ENCODE results near the gene EP300.
"Not testable (repeated sequence)": the region's sequence is repeated elsewhere in the genome, so short reads cannot be mapped to it uniquely, and the experiment has no call there.

The EP300 gene

DNA sequence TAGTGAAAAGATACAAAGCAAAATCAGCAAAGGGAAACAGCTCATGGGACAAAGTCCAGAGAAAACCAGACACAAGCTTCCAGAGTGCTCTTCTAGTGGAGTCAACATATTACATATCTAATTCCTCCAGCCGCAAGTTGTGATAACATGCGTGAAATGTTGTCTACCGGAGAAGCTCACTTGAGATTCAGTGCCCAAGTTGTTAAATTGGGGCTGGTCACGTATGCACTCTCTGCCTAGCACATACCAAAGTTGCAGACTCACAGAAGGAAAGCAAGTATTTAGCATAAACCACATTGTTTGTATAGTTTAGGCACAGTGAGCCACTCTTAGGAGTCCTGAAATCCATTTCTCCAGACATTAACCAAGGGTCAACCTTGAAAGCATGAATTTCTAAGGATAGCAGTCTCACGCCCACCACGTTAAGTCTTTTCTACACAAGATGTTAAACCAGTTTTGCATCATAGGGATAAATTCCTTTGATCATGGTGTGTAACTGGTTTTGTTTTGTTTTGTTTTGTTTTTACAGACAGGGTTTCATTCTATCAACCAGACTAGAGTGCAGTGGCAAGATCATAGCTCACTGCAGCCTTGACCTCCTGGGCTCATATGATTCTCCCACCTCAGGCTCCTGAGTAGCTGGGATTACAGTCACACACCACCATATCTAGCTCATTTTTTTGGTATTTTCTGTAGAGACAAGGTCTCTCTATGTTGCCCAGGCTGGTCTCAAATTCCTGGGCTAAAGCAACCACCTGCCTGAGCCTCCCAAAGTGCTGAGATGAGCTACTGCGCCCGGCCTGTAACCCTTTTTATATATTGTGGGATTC lies 39.5 kb upstream of the EP300 start:
- TF ChIP-seq, protein P1, sequence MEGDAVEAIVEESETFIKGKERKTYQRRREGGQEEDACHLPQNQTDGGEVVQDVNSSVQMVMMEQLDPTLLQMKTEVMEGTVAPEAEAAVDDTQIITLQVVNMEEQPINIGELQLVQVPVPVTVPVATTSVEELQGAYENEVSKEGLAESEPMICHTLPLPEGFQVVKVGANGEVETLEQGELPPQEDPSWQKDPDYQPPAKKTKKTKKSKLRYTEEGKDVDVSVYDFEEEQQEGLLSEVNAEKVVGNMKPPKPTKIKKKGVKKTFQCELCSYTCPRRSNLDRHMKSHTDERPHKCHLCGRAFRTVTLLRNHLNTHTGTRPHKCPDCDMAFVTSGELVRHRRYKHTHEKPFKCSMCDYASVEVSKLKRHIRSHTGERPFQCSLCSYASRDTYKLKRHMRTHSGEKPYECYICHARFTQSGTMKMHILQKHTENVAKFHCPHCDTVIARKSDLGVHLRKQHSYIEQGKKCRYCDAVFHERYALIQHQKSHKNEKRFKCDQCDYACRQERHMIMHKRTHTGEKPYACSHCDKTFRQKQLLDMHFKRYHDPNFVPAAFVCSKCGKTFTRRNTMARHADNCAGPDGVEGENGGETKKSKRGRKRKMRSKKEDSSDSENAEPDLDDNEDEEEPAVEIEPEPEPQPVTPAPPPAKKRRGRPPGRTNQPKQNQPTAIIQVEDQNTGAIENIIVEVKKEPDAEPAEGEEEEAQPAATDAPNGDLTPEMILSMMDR (IDR thresholded peaks at IDR 0.05; ENCODE audit: low read depth, low read length): no peak
- H3K4me3 ChIP-seq (ENCODE audit: low read depth, low read length): peak overlapping the region; percentile 30

DNA sequence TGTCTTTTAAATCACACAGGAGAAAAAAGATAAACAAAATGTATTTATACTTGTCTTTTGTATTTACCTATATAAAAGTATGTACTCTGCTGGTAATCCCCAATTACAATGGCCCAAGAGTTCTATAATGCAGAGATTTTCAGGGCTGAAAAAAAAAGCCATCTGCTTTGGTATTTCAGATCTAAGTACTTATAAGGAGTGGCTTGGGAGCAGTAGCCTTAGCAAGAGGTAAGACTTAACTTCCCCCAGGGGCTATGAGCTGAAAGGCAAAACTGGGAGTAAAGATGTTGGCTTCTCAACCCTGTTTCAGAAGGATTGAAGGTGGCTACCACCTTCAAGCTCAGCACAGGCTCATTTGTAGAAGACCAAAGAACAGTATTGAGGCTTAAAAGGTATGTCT lies 35.3 kb upstream of the EP300 start:
- H3K4me3 ChIP-seq (ENCODE audit: low read depth, low read length): no peak overlapping the region
- TF ChIP-seq, protein P1 (IDR thresholded peaks at IDR 0.05; ENCODE audit: low read depth, low read length): no peak

DNA sequence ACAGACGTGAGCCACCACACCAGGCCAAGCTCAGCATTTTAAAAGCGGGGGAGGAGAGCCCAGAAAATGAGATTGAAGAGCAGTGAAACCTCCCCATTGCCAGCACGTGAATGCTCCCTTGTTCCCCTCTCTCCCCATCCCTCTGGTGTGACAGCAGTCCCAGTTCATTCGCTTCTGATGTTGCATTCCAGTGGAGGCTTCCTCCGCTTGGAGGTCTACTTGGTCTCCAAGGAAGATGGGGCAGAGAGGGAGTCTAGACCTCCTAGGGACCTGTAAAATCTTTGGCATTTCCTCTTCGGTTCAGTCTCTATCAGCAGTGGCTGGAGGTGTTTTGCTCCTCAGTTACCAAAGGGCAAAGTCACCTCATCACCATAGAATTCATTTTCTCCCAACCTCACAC lies 30.2 kb upstream of the EP300 start:
- TF ChIP-seq, protein P1 (IDR thresholded peaks at IDR 0.05; ENCODE audit: low read depth, low read length): no peak
- no peak overlapping the region for H3K4me3 ChIP-seq (ENCODE audit: low read depth, low read length)

DNA sequence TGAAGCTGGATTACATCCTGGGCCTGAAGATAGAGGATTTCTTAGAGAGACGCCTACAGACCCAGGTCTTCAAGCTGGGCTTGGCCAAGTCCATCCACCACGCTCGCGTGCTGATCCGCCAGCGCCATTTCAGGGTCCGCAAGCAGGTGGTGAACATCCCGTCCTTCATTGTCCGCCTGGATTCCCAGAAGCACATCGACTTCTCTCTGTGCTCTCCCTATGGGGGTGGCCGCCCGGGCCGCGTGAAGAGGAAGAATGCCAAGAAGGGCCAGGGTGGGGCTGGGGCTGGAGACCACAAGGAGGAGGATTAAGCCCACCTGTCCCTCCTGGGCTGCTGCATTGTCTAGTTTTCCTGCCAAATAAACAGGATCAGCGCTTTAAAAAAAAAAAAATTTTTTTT lies 28.1 kb upstream of the EP300 start:
- H3K4me3 ChIP-seq (ENCODE audit: low read depth, low read length): not testable (repeated sequence)

DNA sequence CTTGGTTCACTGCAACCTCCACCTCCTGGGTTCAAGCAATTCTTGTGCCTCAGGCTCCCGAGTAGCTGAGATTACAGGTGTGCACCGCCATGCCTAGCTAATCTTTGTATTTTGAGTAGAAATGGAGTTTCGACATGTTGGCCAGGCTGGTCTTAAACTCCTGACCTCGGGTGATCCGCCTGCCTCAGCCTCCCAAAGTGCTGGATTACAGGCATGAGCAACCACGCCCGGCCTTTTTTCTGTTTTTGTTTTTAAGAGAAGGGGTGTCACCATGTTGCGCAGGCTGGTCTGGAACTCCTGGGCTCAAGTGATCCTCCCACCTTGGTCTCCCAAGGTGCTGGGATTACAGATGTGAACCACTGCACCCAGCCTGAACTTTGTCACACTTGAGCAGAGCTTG lies 26.1 kb upstream of the EP300 start:
- H3K4me3 ChIP-seq (ENCODE audit: low read depth, low read length): not testable (repeated sequence)

DNA sequence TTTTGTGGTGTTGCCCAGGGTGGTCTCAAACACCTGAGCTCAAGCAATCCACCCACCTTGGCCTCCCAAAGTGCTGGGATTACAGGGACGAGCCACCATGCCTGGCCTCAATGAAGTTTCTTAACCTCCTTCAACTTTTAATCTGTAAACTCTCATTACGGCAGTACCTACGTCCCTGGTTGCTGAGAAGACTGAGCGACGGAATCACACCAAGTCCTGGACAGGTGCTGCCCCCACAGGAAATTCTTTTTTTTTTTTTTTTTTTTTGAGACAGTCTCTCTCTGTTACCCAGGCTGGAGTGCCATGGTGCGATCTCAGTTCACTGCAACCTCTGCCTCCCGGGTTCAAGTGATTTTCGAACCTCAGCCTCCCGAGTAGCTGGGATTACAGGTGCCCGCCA lies 24.4 kb upstream of the EP300 start:
- not testable (repeated sequence) for H3K4me3 ChIP-seq (ENCODE audit: low read depth, low read length)

DNA sequence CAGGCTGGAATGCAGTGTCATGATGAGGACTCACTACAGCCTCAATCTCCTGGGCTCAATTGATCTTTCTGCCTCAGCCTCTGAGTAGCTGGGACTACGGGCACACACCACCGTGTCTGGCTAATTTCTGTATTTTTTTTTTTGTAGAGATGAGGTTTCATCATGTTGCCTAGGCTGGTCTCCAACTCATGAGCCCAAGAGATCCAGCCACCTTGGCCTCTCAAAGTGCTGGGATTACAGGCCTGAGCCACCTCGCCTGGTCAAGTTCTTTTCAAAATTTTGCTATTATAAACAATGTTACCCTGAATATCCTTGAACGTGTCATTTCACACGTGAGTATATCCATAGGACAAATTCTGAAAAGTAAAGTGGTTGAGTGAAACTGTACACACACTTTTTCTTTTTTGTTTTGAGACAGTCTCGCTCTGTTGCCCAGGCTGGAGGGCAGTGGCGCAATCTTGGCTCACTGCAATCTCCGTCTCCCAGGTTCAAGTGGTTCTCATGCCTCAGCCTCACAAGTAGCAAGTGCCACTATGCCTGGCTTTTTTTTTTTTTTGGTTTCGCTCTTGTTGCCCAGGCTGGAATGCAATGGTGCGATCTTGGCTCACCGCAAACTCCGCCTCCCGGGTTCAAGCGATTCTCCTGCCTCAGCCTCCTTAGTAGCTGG lies 21.6 kb upstream of the EP300 start:
- no peak overlapping the region for H3K4me3 ChIP-seq (ENCODE audit: low read depth, low read length)
- TF ChIP-seq, protein P1 (IDR thresholded peaks at IDR 0.05; ENCODE audit: low read depth, low read length): no peak

DNA sequence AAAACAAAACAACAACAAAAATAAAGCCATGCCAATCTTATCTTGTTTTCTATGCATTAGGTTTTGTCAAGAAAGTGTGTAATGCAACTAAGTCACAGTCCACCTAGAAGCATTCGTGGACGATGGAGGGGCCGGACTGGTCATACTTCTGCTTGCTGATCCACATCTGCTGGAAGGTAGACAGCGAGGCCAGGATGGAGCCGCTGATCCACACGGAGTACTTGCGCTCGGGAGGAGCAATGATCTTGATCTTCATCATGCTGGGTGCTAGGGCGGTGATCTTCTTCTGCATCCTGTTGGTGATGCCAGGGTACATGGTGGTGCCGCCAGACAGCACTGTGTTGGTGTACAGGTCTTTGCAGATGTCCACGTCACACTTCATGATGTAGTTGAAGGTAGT lies 18.3 kb upstream of the EP300 start:
- H3K4me3 ChIP-seq (ENCODE audit: low read depth, low read length): no peak overlapping the region
- TF ChIP-seq, protein P1 (IDR thresholded peaks at IDR 0.05; ENCODE audit: low read depth, low read length): no peak

DNA sequence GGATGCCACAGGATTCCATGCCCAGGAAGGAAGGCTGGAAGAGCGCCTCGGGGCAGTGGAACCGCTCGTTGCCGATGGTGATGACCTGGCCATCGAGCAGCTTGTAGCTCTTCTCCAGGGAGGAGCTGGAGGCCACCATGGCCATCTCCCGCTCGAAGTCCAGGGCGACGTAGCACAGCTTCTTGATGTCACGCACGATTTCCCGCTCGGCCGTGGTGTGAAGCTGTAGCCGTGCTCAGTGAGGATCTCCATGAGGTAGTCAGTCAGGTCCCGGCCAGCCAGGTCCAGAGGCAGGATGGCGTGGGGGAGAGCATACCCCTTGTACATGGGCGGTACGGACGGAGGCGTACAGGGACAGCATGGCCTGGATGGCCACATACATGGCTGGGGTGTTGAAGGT lies 17.9 kb upstream of the EP300 start:
- H3K4me3 ChIP-seq (ENCODE audit: low read depth, low read length): no peak overlapping the region
- TF ChIP-seq, protein P1 (IDR thresholded peaks at IDR 0.05; ENCODE audit: low read depth, low read length): no peak

Data from WI38 (cell line).